COLO829 (cell line): ENCODE measurements around the gene CDK18.
A peak's percentile ranks its signal among the peaks of the same experiment; 100 is the strongest.

ENCODE experiments used
- DNase-seq: peaks from one replicate; pipeline ENCODE4 v3.0.0; 2012; ENCODE audit warnings: low spot score

Gene CDK18

GRCh38 chr1:205523891-205524793 lies 19.7 kb downstream of the CDK18 start:
- DNase-seq, result peak; percentile 91

GRCh38 chr1:205524794-205525101 lies 20.3 kb downstream of the CDK18 start:
- no peak for DNase-seq

GRCh38 chr1:205525495-205526285 lies 21.2 kb downstream of the CDK18 start:
- no peak for DNase-seq

- no peak for DNase-seq
These were observed 22.0 kb downstream of the CDK18 start for GRCh38 chr1:205526431-205526830.

GRCh38 chr1:205527931-205528330 lies 23.5 kb downstream of the CDK18 start:
- no peak for DNase-seq

- DNase-seq, result no peak
These were observed 24.0 kb downstream of the CDK18 start for GRCh38 chr1:205528446-205528886.

- peak; percentile 78 for DNase-seq
These were observed 24.7 kb downstream of the CDK18 start for GRCh38 chr1:205528887-205529825.

- no peak for DNase-seq
These were observed 25.6 kb downstream of the CDK18 start for GRCh38 chr1:205530116-205530515.

- DNase-seq, result no peak
These were observed 26.9 kb downstream of the CDK18 start for GRCh38 chr1:205531191-205532025.

- no peak for DNase-seq
These were observed 27.8 kb downstream of the CDK18 start for GRCh38 chr1:205532026-205532898.

- DNase-seq, result no peak
These were observed 28.7 kb downstream of the CDK18 start for GRCh38 chr1:205532996-205533735.

- DNase-seq, result no peak
These were observed 29.4 kb downstream of the CDK18 start for GRCh38 chr1:205533748-205534443.

- no peak for DNase-seq
These were observed 30.0 kb downstream of the CDK18 start for GRCh38 chr1:205534444-205534985.

GRCh38 chr1:205535096-205535495 lies 30.6 kb downstream of the CDK18 start:
- no peak for DNase-seq

GRCh38 chr1:205535866-205536758 lies 31.6 kb downstream of the CDK18 start:
- no peak for DNase-seq

GRCh38 chr1:205536759-205537361 lies 32.4 kb downstream of the CDK18 start:
- no peak for DNase-seq
